Measurements from ENCODE around the gene CABP7.
A peak's percentile ranks its signal among the peaks of the same experiment; 100 is the strongest.

Gene CABP7

GRCh38 chr22:29755889-29756288, 36.1 kb downstream of the CABP7 start:
- in situ Hi-C loops (cut with HindIII; ENCODE audit: low sequenced_read_pairs) = no loop called here
- no peak for TF ChIP-seq CTCF (IDR thresholded peaks at IDR 0.05; ENCODE audit: low read depth, low read length)
- no peak overlapping the region for H3K4me3 ChIP-seq (ENCODE audit: low read depth, low read length)
- no peak for DNase-seq (ENCODE audit: low read depth, low spot score)

- no peak for DNase-seq (ENCODE audit: low read depth, low spot score)
- in situ Hi-C loops (cut with HindIII; ENCODE audit: low sequenced_read_pairs) = no loop called here
- TF ChIP-seq CTCF (IDR thresholded peaks at IDR 0.05; ENCODE audit: low read depth, low read length) = no peak
- H3K4me3 ChIP-seq (ENCODE audit: low read depth, low read length) = no peak overlapping the region
These were observed 36.5 kb downstream of the CABP7 start for GRCh38 chr22:29756341-29756740.

GRCh38 chr22:29757096-29757495, 37.3 kb downstream of the CABP7 start:
- H3K4me3 ChIP-seq (ENCODE audit: low read depth, low read length) = no peak overlapping the region
- TF ChIP-seq CTCF (IDR thresholded peaks at IDR 0.05; ENCODE audit: low read depth, low read length) = no peak
- DNase-seq (ENCODE audit: low read depth, low spot score) = no peak
- in situ Hi-C loops (cut with HindIII; ENCODE audit: low sequenced_read_pairs) = no loop called here

GRCh38 chr22:29758068-29758622, 38.3 kb downstream of the CABP7 start:
- H3K4me3 ChIP-seq (ENCODE audit: low read depth, low read length) = no peak overlapping the region
- in situ Hi-C loops (cut with HindIII; ENCODE audit: low sequenced_read_pairs) = no loop called here
- DNase-seq (ENCODE audit: low read depth, low spot score) = peak; percentile 17
- no peak for TF ChIP-seq CTCF (IDR thresholded peaks at IDR 0.05; ENCODE audit: low read depth, low read length)

- in situ Hi-C loops (cut with HindIII; ENCODE audit: low sequenced_read_pairs) = no loop called here
- DNase-seq (ENCODE audit: low read depth, low spot score) = no peak
- no peak for TF ChIP-seq CTCF (IDR thresholded peaks at IDR 0.05; ENCODE audit: low read depth, low read length)
- H3K4me3 ChIP-seq (ENCODE audit: low read depth, low read length) = no peak overlapping the region
These were observed 39.2 kb downstream of the CABP7 start for GRCh38 chr22:29758959-29759358.

GRCh38 chr22:29762263-29762662, 42.5 kb downstream of the CABP7 start:
- TF ChIP-seq CTCF (IDR thresholded peaks at IDR 0.05; ENCODE audit: low read depth, low read length) = no peak

More at GRCh38 chr22:29762263-29762662, 42.5 kb downstream of the CABP7 start:
- no peak for DNase-seq (ENCODE audit: low read depth, low spot score)
- in situ Hi-C loops (cut with HindIII; ENCODE audit: low sequenced_read_pairs) = no loop called here
- H3K4me3 ChIP-seq (ENCODE audit: low read depth, low read length) = no peak overlapping the region
